ENCODE data around the gene ABCC1.

ABCC1 gene

GRCh38 chr16:16096121-16096857, 146.9 kb downstream of the ABCC1 start (continued):
- TF ChIP-seq ZNF274 (IDR thresholded peaks at IDR 0.05; ENCODE audit: low read length) (no peak), ZNF274 (tag by site-specific recombination; IDR thresholded peaks at IDR 0.05; ENCODE audit: borderline replicate concordance) (no peak), ZNF670 (tag by site-specific recombination; IDR thresholded peaks at IDR 0.05; ENCODE audit: low read depth) (no peak), ZNF791 (tag by site-specific recombination; IDR thresholded peaks at IDR 0.05) (no peak), GLIS2 (tag by site-specific recombination; IDR thresholded peaks at IDR 0.05) (no peak), PRDM2 (tag by site-specific recombination; IDR thresholded peaks at IDR 0.05; ENCODE audit: borderline replicate concordance) (no peak), ZBTB8A (tag by site-specific recombination; IDR thresholded peaks at IDR 0.05) (no peak), ZBTB26 (tag by site-specific recombination; optimal IDR thresholded peaks at IDR 0.05) (no peak)

- Histone ChIP-seq H3K4me1 (ENCODE audit: control insufficient read depth, insufficient read depth, low read length) (0 out of 2 replicates have a peak, but pooled peaks cover 4% of the 10 kb centered on the region), H3K4me3 (ENCODE audit: low read depth, low read length) (no peak overlapping the region), H3K27ac (ENCODE audit: extremely low read depth, low read depth, low read length) (no peak overlapping the region), H3K36me3 (ENCODE audit: control insufficient read depth in 2 of 2, insufficient read depth in 1 of 2, low read length in 2 of 2) (peaks cover 0 to 43% of the 10 kb centered on the region in 2 experiments; a peak in 2 of 3 replicates), H3K9me3 (ENCODE audit: control insufficient read depth, insufficient read depth, low read depth, low read length) (no peaks in the 10 kb centered on the region)
- TF ChIP-seq ZNF549 (tag by site-specific recombination; IDR thresholded peaks at IDR 0.05) (no peak), PRDM2 (tag by site-specific recombination; IDR thresholded peaks at IDR 0.05; ENCODE audit: borderline replicate concordance) (no peak), ZSCAN18 (tag by site-specific recombination; IDR thresholded peaks at IDR 0.05) (no peak), KLF17 (tag by site-specific recombination; IDR thresholded peaks at IDR 0.05) (no peak), HOXC10 (CRISPR knock-in tag; IDR thresholded peaks at IDR 0.05) (no peak), HOXA7 (CRISPR knock-in tag; IDR thresholded peaks at IDR 0.05; ENCODE audit: borderline replicate concordance) (no peak), ZNF274 (IDR thresholded peaks at IDR 0.05; ENCODE audit: low read length) (no peak), ZNF274 (tag by site-specific recombination; IDR thresholded peaks at IDR 0.05; ENCODE audit: borderline replicate concordance) (no peak), ZNF292 (tag by site-specific recombination; IDR thresholded peaks at IDR 0.05; ENCODE audit: borderline replicate concordance, low read depth) (no peak), ZNF707 (tag by site-specific recombination; IDR thresholded peaks at IDR 0.05) (no peak), BCL11B (tag by site-specific recombination; IDR thresholded peaks at IDR 0.05; ENCODE audit: low read depth) (no peak)
- ChIA-PET POLR2A (no interaction called here), CTCF (interaction anchor here (0.7 kb wide), 1 partner anchor 12 kb away, joined by 3 read pairs; no protein-coding TSS in a partner anchor)
Observed at GRCh38 chr16:16096858-16097213, 147.4 kb downstream of the ABCC1 start.
